Peyer's patch (tissue), 4 donors: ENCODE measurements around the gene THPO. TPM values are rescaled to one million over a fixed set of nuclear protein-coding genes. Genes with fewer than 3 reads are reported as not detected.
A peak's percentile ranks its signal among the peaks of the same experiment; 100 is the strongest.

ENCODE experiments used
- DNase-seq, 3 donors: peaks; one replicate each; pipeline ENCODE4 v3.0.0-alpha.2; 2017 to 2019
- H3K27ac ChIP-seq, 4 donors: fragments of 200-600 bp; sonication (generic); one replicate each; pipeline ENCODE4 v1.5.1; 2016 to 2019
- H3K27me3 ChIP-seq, 2 donors: fragments of 200-600 bp; sonication (generic); one replicate each; pipeline ENCODE4 v1.5.1; 2019
- H3K36me3 ChIP-seq, 3 donors: fragments of 200-600 bp; sonication (generic); one replicate each; pipeline ENCODE4 v1.5.1; 2016 to 2019
- H3K4me1 ChIP-seq, 4 donors: fragments of 200-600 bp; sonication (generic); one replicate each; pipeline ENCODE4 v1.5.1; 2016 to 2019
- H3K4me3 ChIP-seq, 4 donors: fragments of 200-600 bp; sonication (generic); 1 replicate in 3 of 4; 2 replicates in 1 of 4; pipeline ENCODE4 v1.5.1; 2016 to 2019; ENCODE audit warnings: mild to moderate bottlenecking in 1 of 4
- H3K9me3 ChIP-seq, 4 donors: fragments of 200-600 bp; sonication (generic); one replicate each; pipeline ENCODE4 v1.5.1; 2016 to 2019; ENCODE audit warnings: mild to moderate bottlenecking in 1 of 4
- POLR2A ChIP-seq, 2 donors: fragments of 450-650 bp; IDR thresholded peaks; one replicate each; pipeline ENCODE4 v1.5.1; 2017; ENCODE audit warnings: antibody characterized with exemption in 2 of 2, mild to moderate bottlenecking in 2 of 2, moderate library complexity in 2 of 2
- total RNA-seq, 4 donors: library from RNA; depleted of rRNA; stranded (reverse); fragments of >200 nt; gene quantifications; one replicate each; pipeline ENCODE4 v1.1.0, GENCODE V29; 2016
- TF ChIP-seq, protein P1 (sequence below), 6 experiments: fragments of 450-650 bp in 4 of 6; fragments of 200-600 bp in 2 of 6; sonication (generic) in 1 of 6; IDR thresholded peaks; one replicate each; pipeline ENCODE4 v1.5.1; 2017 to 2019; ENCODE audit warnings: antibody characterized with exemption in 6 of 6, mild to moderate bottlenecking in 3 of 6, moderate library complexity in 1 of 6

THPO gene
- total RNA-seq, 4 donors from 2014 or later = 0.54 to 2.5 TPM; not detected in 2

DNA sequence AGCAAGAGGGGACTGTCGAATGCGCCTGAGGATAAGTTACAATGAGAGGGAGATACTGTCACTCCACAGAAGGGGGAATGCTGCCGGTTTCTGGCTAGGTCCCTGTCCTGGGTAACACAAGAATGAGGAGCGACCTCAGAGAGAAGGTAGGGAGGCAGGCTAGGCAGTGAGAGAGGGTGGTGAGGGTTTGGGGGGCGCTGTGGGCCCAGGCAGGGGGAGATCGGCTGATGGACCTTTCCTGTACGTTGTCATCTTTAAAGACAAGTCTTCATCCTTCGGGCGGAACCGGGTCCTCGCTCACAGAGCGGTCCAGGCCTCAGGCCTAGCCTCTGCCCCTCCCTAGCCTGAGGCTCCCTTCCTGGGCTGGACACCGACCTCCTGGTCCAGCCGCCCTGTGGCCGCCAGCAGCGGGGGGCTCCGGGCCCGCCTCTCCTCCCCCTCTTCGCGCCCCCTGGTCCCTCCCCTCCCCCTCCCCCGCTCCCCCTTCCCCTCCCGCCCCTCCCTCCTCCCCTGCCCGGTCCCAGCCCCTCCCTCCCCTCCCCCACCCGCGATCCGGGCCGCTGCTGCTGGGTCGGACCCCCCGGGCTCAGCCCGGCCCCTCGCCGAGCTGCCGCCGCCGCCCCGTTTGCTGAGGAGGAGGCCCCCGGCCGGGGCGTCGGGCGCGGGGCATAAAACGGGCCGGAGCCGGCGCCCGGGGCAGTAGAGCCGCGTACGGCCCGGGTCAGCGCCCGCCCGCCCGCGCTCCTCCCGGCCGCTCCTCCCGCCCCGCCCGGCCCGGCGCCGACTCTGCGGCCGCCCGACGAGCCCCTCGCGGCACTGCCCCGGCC lies 1.6 kb upstream of the THPO start, which contains the start of gene CHRD:
Gene CHRD (plus strand): TSS at position 697 of the 827 bp plus-strand sequence. CDS start 265 bp downstream, outside the sequence.
- peak within 1 kb of the TSS; percentile 33 to 67 (median 56) for H3K4me3 ChIP-seq
- H3K27me3 ChIP-seq = peaks cover 0 to 15% of the 10 kb centered on the region in 2 donors
- no peaks in the 10 kb centered on the region for H3K9me3 ChIP-seq
- no peaks in the 10 kb centered on the region for H3K36me3 ChIP-seq
- DNase-seq = no peak
- H3K27ac ChIP-seq = peak within 1 kb of the TSS; percentile 38 to 82 (median 58)
- TF ChIP-seq, protein P1, sequence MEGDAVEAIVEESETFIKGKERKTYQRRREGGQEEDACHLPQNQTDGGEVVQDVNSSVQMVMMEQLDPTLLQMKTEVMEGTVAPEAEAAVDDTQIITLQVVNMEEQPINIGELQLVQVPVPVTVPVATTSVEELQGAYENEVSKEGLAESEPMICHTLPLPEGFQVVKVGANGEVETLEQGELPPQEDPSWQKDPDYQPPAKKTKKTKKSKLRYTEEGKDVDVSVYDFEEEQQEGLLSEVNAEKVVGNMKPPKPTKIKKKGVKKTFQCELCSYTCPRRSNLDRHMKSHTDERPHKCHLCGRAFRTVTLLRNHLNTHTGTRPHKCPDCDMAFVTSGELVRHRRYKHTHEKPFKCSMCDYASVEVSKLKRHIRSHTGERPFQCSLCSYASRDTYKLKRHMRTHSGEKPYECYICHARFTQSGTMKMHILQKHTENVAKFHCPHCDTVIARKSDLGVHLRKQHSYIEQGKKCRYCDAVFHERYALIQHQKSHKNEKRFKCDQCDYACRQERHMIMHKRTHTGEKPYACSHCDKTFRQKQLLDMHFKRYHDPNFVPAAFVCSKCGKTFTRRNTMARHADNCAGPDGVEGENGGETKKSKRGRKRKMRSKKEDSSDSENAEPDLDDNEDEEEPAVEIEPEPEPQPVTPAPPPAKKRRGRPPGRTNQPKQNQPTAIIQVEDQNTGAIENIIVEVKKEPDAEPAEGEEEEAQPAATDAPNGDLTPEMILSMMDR (IDR thresholded peaks at IDR 0.05) = no peak
- no peak for TF ChIP-seq POLR2A (IDR thresholded peaks at IDR 0.05)
- peaks cover 0 to 12% (median 10%) of the 10 kb centered on the region in 4 donors for H3K4me1 ChIP-seq

DNA sequence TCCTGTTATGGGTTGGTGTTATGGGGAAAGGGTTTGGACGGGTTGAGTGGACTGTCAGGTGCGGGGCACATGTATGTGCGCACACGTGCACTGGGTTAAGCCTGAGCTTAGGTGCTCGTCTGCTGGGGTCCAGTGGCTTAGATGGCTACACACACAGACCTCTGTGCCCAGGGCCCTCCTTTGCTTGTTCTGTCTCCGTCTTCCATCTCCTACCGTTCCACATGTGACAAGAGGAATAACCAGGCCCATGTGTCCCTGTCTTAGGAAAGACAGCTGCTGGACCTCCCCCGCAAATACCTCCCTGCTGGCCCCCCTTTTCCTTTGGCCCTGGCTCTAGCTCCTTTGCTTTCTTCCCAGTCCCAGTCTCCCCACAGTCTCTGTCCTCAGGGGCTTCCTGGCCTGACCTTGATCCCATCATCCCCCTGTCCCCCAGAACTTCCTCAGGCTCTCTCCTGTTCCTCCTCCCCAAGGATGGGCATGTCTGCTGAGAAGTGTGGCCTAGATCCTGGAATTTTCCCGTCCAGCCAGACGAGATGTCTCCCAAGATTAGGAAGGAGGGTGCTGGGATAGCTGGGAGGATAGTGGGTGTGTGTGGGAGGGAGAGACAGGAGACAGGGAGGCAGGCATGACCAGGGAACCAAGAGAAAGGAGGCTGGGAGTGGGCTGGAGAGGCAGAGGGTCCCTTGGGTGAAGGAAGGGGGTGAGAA lies 797 bp upstream of the THPO start:
- H3K27ac ChIP-seq = peak overlapping the region; percentile 38 to 82 (median 58)
- H3K4me3 ChIP-seq = peak overlapping the region in 1 of 4 donors; percentile 55
- H3K36me3 ChIP-seq = no peaks in the 10 kb centered on the region
- TF ChIP-seq POLR2A (IDR thresholded peaks at IDR 0.05) = no peak
- TF ChIP-seq, protein P1 (IDR thresholded peaks at IDR 0.05) = no peak
- no peaks in the 10 kb centered on the region for H3K9me3 ChIP-seq
- DNase-seq = peak in 1 of 3 donors; percentile 46
- peaks cover 0 to 15% of the 10 kb centered on the region in 2 donors for H3K27me3 ChIP-seq
- H3K4me1 ChIP-seq = peaks cover 0 to 12% (median 10%) of the 10 kb centered on the region in 4 donors

DNA sequence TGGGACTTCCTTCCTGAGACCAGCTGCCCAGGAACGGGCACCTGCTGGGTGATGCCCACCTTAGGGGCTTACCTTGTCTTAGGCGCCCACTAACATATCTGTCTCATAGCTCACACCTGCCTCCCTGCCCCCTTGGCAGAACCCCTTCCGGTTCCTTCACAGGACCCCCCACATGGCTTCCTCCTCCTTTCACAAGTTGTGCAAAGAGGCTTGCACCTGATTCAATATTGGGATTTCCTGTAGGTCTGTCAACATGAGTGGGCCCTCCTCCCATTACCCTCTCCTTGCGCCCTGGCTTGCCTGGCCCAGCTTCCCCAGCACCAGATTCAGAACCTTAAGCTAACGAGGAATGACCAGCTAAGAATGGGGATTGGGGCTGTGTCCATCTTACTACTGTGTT lies 633 bp downstream of the THPO start:
- no peak for TF ChIP-seq POLR2A (IDR thresholded peaks at IDR 0.05)
- TF ChIP-seq, protein P1 (IDR thresholded peaks at IDR 0.05) = no peak
- no peak overlapping the region for H3K27ac ChIP-seq
- peaks cover 0 to 15% of the 10 kb centered on the region in 2 donors for H3K27me3 ChIP-seq
- no peaks in the 10 kb centered on the region for H3K9me3 ChIP-seq
- H3K36me3 ChIP-seq = no peaks in the 10 kb centered on the region
- DNase-seq = no peak
- no peak overlapping the region for H3K4me3 ChIP-seq
- peaks cover 0 to 12% (median 10%) of the 10 kb centered on the region in 4 donors for H3K4me1 ChIP-seq

DNA sequence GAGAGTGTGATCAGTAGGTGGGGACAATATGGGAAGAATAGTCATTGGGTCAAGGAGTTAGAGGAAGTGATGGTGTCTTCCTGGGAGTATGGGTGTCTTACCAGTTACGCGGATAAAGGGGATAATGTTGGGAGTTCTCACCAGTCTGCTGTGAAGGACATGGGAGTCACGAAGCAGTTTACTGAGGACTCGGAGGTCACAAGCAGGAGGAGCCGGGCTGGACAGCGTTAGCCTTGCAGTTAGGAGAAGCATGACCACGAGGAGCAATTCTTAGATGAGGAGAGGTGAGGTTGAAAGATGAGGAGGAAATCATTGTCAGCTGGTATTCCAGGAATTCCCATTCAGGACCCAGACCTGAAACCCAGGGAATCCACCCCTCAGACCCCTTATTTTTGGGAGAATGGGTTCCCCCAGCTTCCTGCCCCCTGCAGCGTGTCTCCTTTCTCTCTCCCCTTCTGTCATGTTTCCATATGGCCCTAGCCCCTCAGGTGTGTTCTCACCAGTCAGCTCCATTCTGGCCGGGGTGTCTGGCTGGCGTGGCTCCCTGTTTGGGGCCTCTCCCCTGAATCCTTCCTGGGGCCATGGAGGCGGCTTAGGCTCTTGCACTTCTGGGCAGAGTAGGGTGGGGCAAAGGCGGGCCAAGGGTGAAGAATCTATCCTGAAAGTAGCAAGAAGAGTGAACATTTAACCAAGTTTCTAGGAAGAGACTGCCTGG lies 2.1 kb downstream of the THPO start:
- H3K27me3 ChIP-seq = peaks cover 0 to 6% of the 10 kb centered on the region in 2 donors
- H3K4me3 ChIP-seq = no peak overlapping the region
- no peaks in the 10 kb centered on the region for H3K9me3 ChIP-seq
- no peaks in the 10 kb centered on the region for H3K36me3 ChIP-seq
- no peak overlapping the region for H3K27ac ChIP-seq
- H3K4me1 ChIP-seq = peaks cover 0 to 9% (median 2%) of the 10 kb centered on the region in 4 donors
- TF ChIP-seq POLR2A (IDR thresholded peaks at IDR 0.05) = no peak
- TF ChIP-seq, protein P1 (IDR thresholded peaks at IDR 0.05) = no peak
- DNase-seq = no peak

DNA sequence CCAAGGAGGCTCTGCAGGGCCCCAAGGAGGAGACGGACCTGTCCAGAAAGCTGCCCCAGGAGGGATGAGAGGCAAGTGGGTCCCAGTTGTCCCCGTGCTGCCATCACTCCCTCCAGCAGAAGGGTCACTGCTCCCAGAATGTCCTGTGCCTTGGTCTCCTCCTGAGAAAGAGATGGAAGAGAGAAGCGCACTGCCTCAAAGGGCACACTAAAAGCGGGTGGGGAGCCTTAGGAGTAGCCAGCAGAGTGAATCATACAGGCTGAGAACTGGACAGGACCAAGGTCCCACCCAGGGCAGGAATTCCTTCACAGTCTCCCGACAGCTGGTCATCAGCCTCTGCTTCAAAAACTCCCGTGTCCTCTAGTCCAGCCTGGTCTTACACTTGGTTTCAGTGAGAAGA lies 4.6 kb downstream of the THPO start:
- no peak for TF ChIP-seq POLR2A (IDR thresholded peaks at IDR 0.05)
- TF ChIP-seq, protein P1 (IDR thresholded peaks at IDR 0.05) = no peak
- no peak for DNase-seq
- Histone ChIP-seq H3K27ac (no peak overlapping the region), H3K4me1 (peaks cover 0 to 5% (median 0%) of the 10 kb centered on the region in 4 donors), H3K4me3 (no peak overlapping the region), H3K27me3 (no peaks in the 10 kb centered on the region), H3K36me3 (peaks cover 0 to 10% (median 0%) of the 10 kb centered on the region in 3 donors), H3K9me3 (no peaks in the 10 kb centered on the region)
